Caco-2 (cell line): ENCODE measurements around the gene EXD3. TPM values are rescaled to one million over a fixed set of nuclear protein-coding genes. Genes with fewer than 3 reads are reported as not detected.

ENCODE experiments used
- BruUV-seq: library from RNA; stranded (reverse); fragments of 400-500 nt; replicated peaks from 2 replicates; lab custom pipeline; 2021; lab: Mats Ljungman, UMichigan
- CTCF ChIA-PET: fragments of 300-600 bp; sonication (Branson Sonifier 250); formaldehyde crosslinking; loops from one replicate; lab custom pipeline; 2022; ENCODE audit warnings: antibody characterized with exemption; lab: Charles Lee
- POLR2A ChIA-PET: fragments of 300-600 bp; sonication (Branson Sonifier 250); formaldehyde crosslinking; loops from one replicate; lab custom pipeline; 2022; ENCODE audit warnings: antibody characterized with exemption; lab: Charles Lee
- DNase-seq, 2 experiments: peaks; one replicate each; pipeline versions ENCODE4 v3.0.0 to v3.0.0-alpha.2; 2020 to 2022
- H3K27me3 ChIP-seq: replicated peaks from 2 replicates; pipeline ENCODE4 v1.6.0; 2011; ENCODE audit warnings: low read length; ENCODE audit not compliant: control insufficient read depth, insufficient read depth
- H3K36me3 ChIP-seq: 2 replicates; pipeline ENCODE4 v1.5.1; 2011; ENCODE audit warnings: low read length; ENCODE audit not compliant: control insufficient read depth, insufficient read depth
- H3K4me1 ChIP-seq: fragments of 250-450 bp; sonication (Bioruptor Pico); 2 replicates; pipeline ENCODE4 v1.5.1; 2020; ENCODE audit warnings: mild to moderate bottlenecking
- H3K4me3 ChIP-seq: 2 replicates; pipeline ENCODE4 v1.5.1; 2011; ENCODE audit warnings: low read depth, mild to moderate bottlenecking, control low read depth, low read length
- H3K9me3 ChIP-seq: fragments of 250-450 bp; sonication (Bioruptor Pico); 2 replicates; pipeline ENCODE4 v1.5.1; 2020; ENCODE audit warnings: mild to moderate bottlenecking, moderate library complexity
- H3K27ac Mint-ChIP-seq: one replicate; pipeline ENCODE4 v1.8.0; 2022; ENCODE audit warnings: mixed read lengths; ENCODE audit not compliant: unreplicated experiment
- H3K27me3 Mint-ChIP-seq: one replicate; pipeline ENCODE4 v1.8.0; 2022; ENCODE audit warnings: mixed read lengths; ENCODE audit not compliant: insufficient read depth, unreplicated experiment
- H3K36me3 Mint-ChIP-seq: one replicate; pipeline ENCODE4 v1.8.0; 2022; ENCODE audit warnings: mild to moderate bottlenecking, mixed read lengths; ENCODE audit not compliant: insufficient read depth, unreplicated experiment
- H3K4me1 Mint-ChIP-seq: one replicate; pipeline ENCODE4 v1.8.0; 2022; ENCODE audit warnings: low read depth, mixed read lengths; ENCODE audit not compliant: unreplicated experiment
- H3K4me3 Mint-ChIP-seq: one replicate; pipeline ENCODE4 v1.8.0; 2022; ENCODE audit warnings: mild to moderate bottlenecking, moderate library complexity, mixed read lengths; ENCODE audit not compliant: unreplicated experiment
- H3K9me3 Mint-ChIP-seq: one replicate; pipeline ENCODE4 v1.8.0; 2022; ENCODE audit warnings: mixed read lengths; ENCODE audit not compliant: unreplicated experiment
- CTCF ChIP-seq, 2 experiments: fragments of 200-600 bp in 1 of 2; IDR thresholded peaks; 1 replicate in 1 of 2; 2 replicates in 1 of 2; pipeline versions ENCODE4 v1.5.1 to v1.8.0; 2011 to 2022; ENCODE audit warnings: antibody characterized with exemption in 1 of 2, control low read depth in 1 of 2, inconsistent platforms in 1 of 2, low read depth in 1 of 2, low read length in 1 of 2, mild to moderate bottlenecking in 1 of 2, moderate library complexity in 1 of 2; ENCODE audit not compliant: insufficient read depth in 1 of 2, severe bottlenecking in 1 of 2, unreplicated experiment in 1 of 2
- intact Hi-C: fragments of 100-400 bp; cut with micrococcal nuclease; formaldehyde crosslinking; loops from one replicate; pipeline ENCODE4 v1.10.0; 2022; ENCODE audit not compliant: unreplicated experiment
- total RNA-seq: library from RNA; stranded (reverse); gene quantifications from 2 replicates; pipeline ENCODE4 v1.2.3, GENCODE V29; 2022

The EXD3 gene
- total RNA-seq, 1 experiment from 2014 or later: 10.9 TPM

- H3K9me3 ChIP-seq: no peaks in the 10 kb centered on the region
- ChIA-PET POLR2A (interaction anchor here (0.6 kb wide), 1 partner anchor 12 kb away, joined by 5 read pairs; no protein-coding TSS in a partner anchor), CTCF (interaction anchor here (0.9 kb wide), 1 partner anchor 35 kb away, joined by 4 read pairs; no protein-coding TSS in a partner anchor)
- Mint-ChIP-seq H3K27me3 (no peaks in the 10 kb centered on the region), H3K27ac (peak overlapping the region; percentile 98), H3K9me3 (no peaks in the 10 kb centered on the region), H3K4me1 (peaks cover 7% of the 10 kb centered on the region), H3K36me3 (peaks cover 28% of the 10 kb centered on the region), H3K4me3 (peak overlapping the region; percentile 74)
- H3K27me3 ChIP-seq: no peaks in the 10 kb centered on the region
- TF ChIP-seq CTCF (IDR thresholded peaks at IDR 0.05; ENCODE audit: insufficient read depth in 1 of 2, low read depth in 1 of 2, low read length in 1 of 2, severe bottlenecking in 1 of 2, unreplicated experiment in 1 of 2): peak in 1 of 2 experiments; percentile 51
- no TSS peak for BruUV-seq
- intact Hi-C loops: loop anchor here (10.0 kb wide), 1 partner anchor 239 kb away; no protein-coding TSS in a partner anchor
- DNase-seq: peak in 1 of 2 experiments; percentile 81
- peaks cover 30% of the 10 kb centered on the region for H3K4me1 ChIP-seq
- H3K4me3 ChIP-seq: peak overlapping the region; percentile 42
- H3K36me3 ChIP-seq: no peaks in the 10 kb centered on the region
Measured at GRCh38 chr9:137295238-137295811, 127.6 kb downstream of the EXD3 start.

- intact Hi-C loops: loop anchor here (5.0 to 10.0 kb wide), 2 partner anchors 52 to 240 kb away; partner anchors contain the start of gene TUBB4B
- peaks cover 24% of the 10 kb centered on the region for H3K4me1 ChIP-seq
Measured at GRCh38 chr9:137294681-137295237, 128.2 kb downstream of the EXD3 start.

More at GRCh38 chr9:137294681-137295237, 128.2 kb downstream of the EXD3 start:
- peak in 1 of 2 experiments; percentile 45 for DNase-seq
- Histone ChIP-seq H3K4me3 (peak overlapping the region; percentile 42), H3K36me3 (no peaks in the 10 kb centered on the region), H3K27me3 (no peaks in the 10 kb centered on the region), H3K9me3 (no peaks in the 10 kb centered on the region)
- TF ChIP-seq CTCF (IDR thresholded peaks at IDR 0.05; ENCODE audit: insufficient read depth in 1 of 2, low read depth in 1 of 2, low read length in 1 of 2, severe bottlenecking in 1 of 2, unreplicated experiment in 1 of 2): no peak
- Mint-ChIP-seq H3K27me3 (no peaks in the 10 kb centered on the region), H3K27ac (peak overlapping the region; percentile 98), H3K36me3 (peaks cover 28% of the 10 kb centered on the region), H3K9me3 (no peaks in the 10 kb centered on the region), H3K4me3 (peak overlapping the region; percentile 74), H3K4me1 (peaks cover 7% of the 10 kb centered on the region)
- ChIA-PET POLR2A (interaction anchor here (0.7 to 1.9 kb wide), 4 partner anchors 67 to 257 kb away, joined by 3 to 6 read pairs (median 6); partner anchors contain the start of genes ENTPD8, EXD3, MRPL41 and NOXA1), CTCF (interaction anchor here (0.7 to 2.1 kb wide), 5 partner anchors 18 to 147 kb away, joined by 5 to 9 read pairs (median 9); partner anchors contain the start of genes ENTPD8, EXD3 and NOXA1)
- no TSS peak for BruUV-seq
